Neural cell (in vitro differentiated cells): ENCODE results near the gene SAMD4B.
"Not testable (repeated sequence)": the region's sequence is repeated elsewhere in the genome, so short reads cannot be mapped to it uniquely, and the experiment has no call there.

ENCODE experiments used
- CTCF ChIP-seq: fragments of 450-650 bp; IDR thresholded peaks from 2 replicates; pipeline ENCODE4 v1.5.1; 2014; ENCODE audit warnings: antibody characterized with exemption, mild to moderate bottlenecking, moderate library complexity; ENCODE audit not compliant: poor library complexity, severe bottlenecking
- EP300 ChIP-seq: fragments of 450-650 bp; conservative IDR thresholded peaks from 2 replicates; pipeline ENCODE4 v1.6.1; 2014; ENCODE audit warnings: antibody characterized with exemption, mild to moderate bottlenecking, moderate library complexity; ENCODE audit not compliant: poor library complexity, severe bottlenecking
- EZH2 ChIP-seq: fragments of 200-600, 300-800 bp; shearing (Covaris generic), sonication (generic); IDR thresholded peaks from 2 replicates; pipeline ENCODE4 v1.6.1; 2014; ENCODE audit warnings: antibody characterized with exemption, low read length, borderline replicate concordance, mild to moderate bottlenecking; ENCODE audit not compliant: insufficient read depth, poor library complexity, severe bottlenecking
- MXI1 ChIP-seq: fragments of 450-650 bp; conservative IDR thresholded peaks from 2 replicates; pipeline ENCODE4 v1.6.1; 2014; ENCODE audit warnings: antibody characterized with exemption, mild to moderate bottlenecking; ENCODE audit not compliant: poor library complexity, severe bottlenecking
- POLR2AphosphoS5 ChIP-seq: IDR thresholded peaks from 2 replicates; pipeline ENCODE4 v1.6.1; 2012
- RAD21 ChIP-seq: fragments of 450-650 bp; conservative IDR thresholded peaks from 2 replicates; pipeline ENCODE4 v1.6.1; 2014; ENCODE audit warnings: antibody characterized with exemption, mild to moderate bottlenecking, moderate library complexity
- REST ChIP-seq: IDR thresholded peaks from 2 replicates; pipeline ENCODE4 v1.6.1; 2012; ENCODE audit warnings: borderline replicate concordance
- SMC3 ChIP-seq: fragments of 450-650 bp; conservative IDR thresholded peaks from 2 replicates; pipeline ENCODE4 v1.6.1; 2014; ENCODE audit warnings: antibody characterized with exemption, mild to moderate bottlenecking, moderate library complexity; ENCODE audit not compliant: poor library complexity
- TAF1 ChIP-seq: IDR thresholded peaks from 2 replicates; pipeline ENCODE4 v1.6.1; 2012; ENCODE audit warnings: low read depth

DNA sequence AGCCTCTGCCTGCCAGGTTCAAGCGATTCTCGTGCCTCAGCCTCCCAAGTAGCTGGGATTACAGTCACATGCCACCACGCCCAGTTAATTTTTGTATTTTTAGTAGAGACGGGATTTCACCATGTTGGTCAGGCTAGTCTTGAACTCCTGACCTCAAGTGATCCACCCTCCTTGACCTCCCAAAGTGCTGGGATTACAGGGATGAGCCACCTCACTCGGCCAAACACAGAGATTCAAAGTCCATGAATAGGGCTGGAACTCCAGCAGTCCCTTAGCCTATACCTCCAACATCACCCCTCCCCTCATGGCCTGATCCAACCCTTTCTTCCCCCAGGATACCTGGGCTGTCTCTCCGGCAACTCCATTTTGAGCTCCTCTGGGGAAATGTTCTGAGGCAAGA is 9.5 kb upstream of the SAMD4B start:
- TF ChIP-seq CTCF, REST, POLR2AphosphoS5, EZH2, TAF1, RAD21, MXI1, SMC3, EP300: not testable (repeated sequence)
